GM19238 (cell line): ENCODE data around the gene SORCS1.

Source experiments
- DNase-seq: peaks from one replicate; pipeline ENCODE4 v3.0.0; 2011; ENCODE audit warnings: low spot score; ENCODE audit not compliant: insufficient read length

SORCS1 gene

GRCh38 chr10:106820579-106820978 is 343.9 kb downstream of the SORCS1 start:
- no peak for DNase-seq

GRCh38 chr10:106819490-106819889 is 345.0 kb downstream of the SORCS1 start:
- no peak for DNase-seq

- no peak for DNase-seq
These were observed 348.0 kb downstream of the SORCS1 start for GRCh38 chr10:106816318-106817085.

- no peak for DNase-seq
These were observed 349.0 kb downstream of the SORCS1 start for GRCh38 chr10:106815427-106816043.

- no peak for DNase-seq
These were observed 359.4 kb downstream of the SORCS1 start for GRCh38 chr10:106804992-106805582.

- DNase-seq = no peak
These were observed 361.6 kb downstream of the SORCS1 start for GRCh38 chr10:106802949-106803348.

- DNase-seq = no peak
These were observed 364.7 kb downstream of the SORCS1 start for GRCh38 chr10:106799776-106800175.

GRCh38 chr10:106795619-106796018 is 368.9 kb downstream of the SORCS1 start:
- DNase-seq = peak; percentile 30

- no peak for DNase-seq
These were observed 370.9 kb downstream of the SORCS1 start for GRCh38 chr10:106793617-106794016.

GRCh38 chr10:106789623-106790022 is 374.9 kb downstream of the SORCS1 start:
- no peak for DNase-seq

- DNase-seq = no peak
These were observed 375.5 kb downstream of the SORCS1 start for GRCh38 chr10:106788982-106789381.

- DNase-seq = no peak
These were observed 379.0 kb downstream of the SORCS1 start for GRCh38 chr10:106785528-106785927.

- DNase-seq = no peak
These were observed 383.9 kb downstream of the SORCS1 start for GRCh38 chr10:106780632-106781031.

GRCh38 chr10:106777841-106778240 is 386.7 kb downstream of the SORCS1 start:
- no peak for DNase-seq

- DNase-seq = no peak
These were observed 389.4 kb downstream of the SORCS1 start for GRCh38 chr10:106775127-106775526.

- no peak for DNase-seq
These were observed 391.5 kb downstream of the SORCS1 start for GRCh38 chr10:106772957-106773356.

GRCh38 chr10:106771154-106771553 is 393.4 kb downstream of the SORCS1 start:
- DNase-seq = no peak

GRCh38 chr10:106768204-106768603 is 396.3 kb downstream of the SORCS1 start:
- no peak for DNase-seq

GRCh38 chr10:106765928-106766327 is 398.6 kb downstream of the SORCS1 start:
- DNase-seq = no peak

GRCh38 chr10:106765241-106765754 is 399.2 kb downstream of the SORCS1 start:
- DNase-seq = no peak

- DNase-seq = no peak
These were observed 400.1 kb downstream of the SORCS1 start for GRCh38 chr10:106764360-106764759.

- DNase-seq = no peak
These were observed 402.6 kb downstream of the SORCS1 start for GRCh38 chr10:106761906-106762305.
